SK-N-DZ (cell line): Measurements from ENCODE around the gene CCDC28B. TPM values are rescaled to one million over a fixed set of nuclear protein-coding genes. Genes with fewer than 3 reads are reported as not detected.
"Not testable (repeated sequence)": the region's sequence is repeated elsewhere in the genome, so short reads cannot be mapped to it uniquely, and the experiment has no call there.

Source experiments
- DNase-seq: peaks from one replicate; pipeline ENCODE4 v3.0.0-alpha.2; 2015; ENCODE audit warnings: low spot score
- polyA plus RNA-seq, 2 experiments: library from polyadenylated mRNA; depleted of rRNA; stranded (reverse); fragments of >200 nt; gene quantifications; 2 replicates each; pipeline ENCODE4 v1.2.3, GENCODE V29; 2014

The CCDC28B gene
- polyA plus RNA-seq (2014; cell fraction: cytosol; rRNA removed) = 28.7 and 57.9 TPM in 2 replicates
- 25.3 and 26.8 TPM in 2 replicates for polyA plus RNA-seq (2014; cell fraction: nucleus; rRNA removed)

- peak; percentile 84 for DNase-seq
Measured at GRCh38 chr1:32200226-32201010, at the start of gene CCDC28B. CCDC28B (plus strand) TSS chr1:32200595; CDS start chr1:32201936, 1,341 bp downstream.

DNA sequence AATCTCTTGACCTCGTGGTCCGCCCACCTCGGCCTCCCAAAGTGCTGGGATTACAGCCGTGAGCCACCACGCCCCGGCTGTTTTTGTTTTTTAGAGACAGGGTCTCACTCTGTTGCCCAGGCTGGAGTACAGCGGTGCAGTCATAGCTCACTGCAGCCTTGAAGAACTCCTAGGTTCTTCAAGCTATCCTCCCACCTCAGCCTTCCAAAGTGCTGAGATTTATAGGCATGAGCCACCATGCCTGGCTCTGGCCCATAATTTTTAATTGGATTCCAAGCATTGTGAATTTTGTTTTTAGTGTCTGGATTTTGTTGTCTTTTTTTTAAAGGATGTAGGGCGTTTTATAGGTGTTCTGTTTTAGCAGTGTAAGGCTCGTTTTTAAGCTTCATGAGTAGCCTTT, 49.5 kb upstream of the CCDC28B start:
- DNase-seq = no peak

DNA sequence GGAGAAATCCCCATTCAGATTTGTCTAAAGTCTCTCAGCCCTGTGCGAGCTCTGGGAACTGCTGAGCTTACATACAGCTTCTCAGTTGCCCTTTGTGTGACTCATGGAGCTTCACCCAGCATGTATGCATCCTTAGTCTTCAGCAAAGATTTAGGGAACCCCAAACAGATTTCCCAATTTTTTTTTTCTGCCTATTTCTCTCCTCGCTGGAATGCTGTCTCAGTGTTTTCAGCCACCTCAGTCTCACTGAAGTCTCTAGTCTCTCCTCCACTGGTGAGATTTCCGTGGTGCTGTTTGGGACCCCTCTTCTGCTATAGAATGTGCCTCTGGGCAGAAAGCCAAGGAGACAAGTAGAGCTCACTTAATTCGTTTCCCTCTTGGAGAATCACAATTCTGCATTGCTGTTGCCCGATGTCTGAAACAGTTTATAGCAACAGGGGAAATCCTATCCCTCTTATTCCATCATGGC, 49.0 kb upstream of the CCDC28B start:
- no peak for DNase-seq

DNA sequence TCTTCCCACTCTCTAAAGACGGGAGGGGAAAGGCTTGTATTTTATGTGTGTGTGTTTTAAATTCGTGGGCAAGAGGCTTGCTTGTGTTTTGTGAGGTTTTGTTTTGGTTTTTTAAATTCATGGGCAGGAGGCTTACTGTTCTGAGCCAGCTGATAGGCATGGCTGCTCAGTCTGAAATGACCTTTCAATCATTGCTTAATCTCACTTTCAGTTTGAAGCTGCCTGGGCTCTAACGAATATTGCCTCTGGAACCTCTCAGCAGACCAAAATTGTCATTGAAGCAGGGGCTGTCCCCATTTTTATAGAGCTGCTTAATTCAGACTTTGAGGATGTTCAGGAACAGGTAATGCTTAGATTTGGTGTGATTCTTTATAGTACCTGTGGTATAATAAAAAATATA, 41.2 kb upstream of the CCDC28B start:
- DNase-seq = no peak

- no peak for DNase-seq
Measured at GRCh38 chr1:32163405-32163804, 37.0 kb upstream of the CCDC28B start.

GRCh38 chr1:32165633-32166032, 34.8 kb upstream of the CCDC28B start:
- not testable (repeated sequence) for DNase-seq

- no peak for DNase-seq
Measured at GRCh38 chr1:32170991-32171390, 29.4 kb upstream of the CCDC28B start.

- DNase-seq = no peak
Measured at GRCh38 chr1:32172621-32173245, 27.7 kb upstream of the CCDC28B start.

GRCh38 chr1:32178380-32179192, 21.8 kb upstream of the CCDC28B start:
- no peak for DNase-seq

DNA sequence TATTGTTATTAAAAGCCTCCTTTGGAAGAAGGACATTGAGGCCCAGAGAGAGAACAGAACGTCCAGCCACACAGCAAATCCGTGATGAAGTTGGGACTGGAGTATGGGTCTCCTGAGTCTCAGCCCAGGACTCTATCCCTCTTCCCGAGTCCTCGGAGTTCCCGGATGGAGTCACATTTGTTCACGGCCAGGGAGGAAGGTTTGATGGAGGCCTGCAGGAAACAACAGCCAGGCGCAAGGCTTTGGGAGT, 21.3 kb upstream of the CCDC28B start:
- DNase-seq = no peak

GRCh38 chr1:32179443-32180185, 20.8 kb upstream of the CCDC28B start, which contains the start of gene TXLNA:
TXLNA (plus strand) TSS chr1:32179675; CDS start chr1:32180346, 671 bp downstream.
- DNase-seq = peak; percentile 91

GRCh38 chr1:32180186-32181060, 20.0 kb upstream of the CCDC28B start:
- peak; percentile 22 for DNase-seq

DNA sequence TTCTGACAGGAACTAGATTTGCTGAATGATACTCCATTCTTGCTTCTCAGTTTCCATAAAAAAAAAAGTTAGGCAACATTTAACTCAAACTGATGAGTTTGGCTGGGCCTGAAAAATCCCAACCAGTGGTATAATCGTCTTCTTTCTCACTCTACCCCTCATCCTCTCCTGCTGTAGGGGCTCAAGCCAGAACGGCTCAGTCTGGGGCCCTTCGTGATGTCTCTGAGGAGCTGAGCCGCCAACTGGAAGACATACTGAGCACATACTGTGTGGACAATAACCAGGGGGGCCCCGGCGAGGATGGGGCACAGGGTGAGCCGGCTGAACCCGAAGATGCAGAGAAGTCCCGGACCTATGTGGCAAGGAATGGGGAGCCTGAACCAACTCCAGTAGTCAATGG, 19.3 kb upstream of the CCDC28B start:
- no peak for DNase-seq

- DNase-seq = no peak
Measured at GRCh38 chr1:32181563-32181962, 18.8 kb upstream of the CCDC28B start.

GRCh38 chr1:32182060-32182459, 18.3 kb upstream of the CCDC28B start:
- DNase-seq = no peak

DNA sequence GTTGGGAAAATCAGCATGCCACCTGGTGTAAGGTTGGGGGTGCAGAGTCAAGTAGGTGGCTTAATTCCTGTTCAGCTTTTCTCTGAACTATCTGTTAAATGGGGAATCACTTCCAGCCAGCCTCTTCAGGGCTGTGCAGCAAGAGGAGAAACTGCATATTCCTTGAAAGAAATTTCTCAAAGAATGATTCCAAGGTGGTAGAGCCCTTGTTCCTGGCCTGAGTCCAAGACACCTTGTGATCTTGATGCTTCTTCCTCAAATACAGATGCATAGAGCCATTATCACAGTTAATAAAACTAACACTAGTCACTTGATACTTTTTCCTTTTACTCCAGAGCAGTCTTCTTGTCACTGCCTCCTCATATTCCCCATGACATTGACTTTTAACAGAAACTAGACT, 15.7 kb upstream of the CCDC28B start:
- DNase-seq = no peak

DNA sequence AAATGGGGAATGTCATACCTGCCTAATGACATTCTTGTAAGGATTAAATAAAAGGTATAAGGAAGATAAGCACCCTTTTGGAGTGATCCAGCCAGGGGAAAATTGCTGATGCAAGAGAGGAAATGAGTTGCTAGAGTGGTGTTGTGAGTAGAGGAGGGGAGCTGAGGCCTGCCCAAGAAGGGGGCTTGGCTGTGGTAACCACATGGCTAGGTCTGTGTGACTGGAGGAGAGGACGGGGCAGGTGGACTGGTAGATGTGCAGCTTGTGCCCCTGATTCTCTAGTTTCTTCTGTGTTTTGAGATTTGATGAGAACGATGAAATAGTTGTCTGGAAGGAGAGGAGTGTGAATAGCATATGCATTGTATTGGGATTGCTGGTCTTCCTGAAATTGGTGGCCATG, 14.3 kb upstream of the CCDC28B start:
- no peak for DNase-seq

DNA sequence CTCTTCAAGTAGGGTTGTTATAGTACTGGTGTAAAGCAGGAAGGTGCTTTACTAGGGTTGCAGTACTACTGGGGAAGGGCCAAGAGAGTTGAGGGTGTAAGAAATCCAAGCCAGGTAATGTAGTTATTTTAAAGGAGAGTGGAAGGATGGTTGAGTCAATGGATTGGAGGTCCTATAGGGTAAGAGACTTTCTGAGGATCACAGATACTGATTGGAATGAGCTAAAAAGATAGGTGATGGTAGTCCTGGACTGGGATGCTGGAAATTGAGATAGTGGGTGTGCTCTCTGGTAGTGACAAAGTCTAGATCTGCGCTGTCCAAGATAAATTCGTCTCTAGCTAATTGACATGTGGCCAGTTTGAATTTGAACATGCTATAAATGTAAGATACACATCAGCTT, 13.9 kb upstream of the CCDC28B start:
- no peak for DNase-seq

- no peak for DNase-seq
Measured at GRCh38 chr1:32187850-32188249, 12.5 kb upstream of the CCDC28B start.

- no peak for DNase-seq
Measured at GRCh38 chr1:32192220-32192948, 8.0 kb upstream of the CCDC28B start.
